Prostate gland (tissue), 2 donors: ENCODE results near the gene APC. TPM values are rescaled to one million over a fixed set of nuclear protein-coding genes. Genes with fewer than 3 reads are reported as not detected.
A peak's percentile ranks its signal among the peaks of the same experiment; 100 is the strongest.

Experiments
- DNase-seq: peaks from one replicate; pipeline ENCODE4 v3.0.0-alpha.2; 2019; ENCODE audit warnings: low spot score
- H3K27ac ChIP-seq, 2 donors: fragments of 200-600 bp; sonication (generic); 2 replicates each; pipeline ENCODE4 v1.5.1; 2017 to 2019
- H3K27me3 ChIP-seq: fragments of 200-600 bp; sonication (generic); replicated peaks from 2 replicates; pipeline ENCODE4 v1.5.1; 2019; ENCODE audit not compliant: insufficient read depth
- H3K36me3 ChIP-seq, 2 donors: fragments of 200-600 bp; sonication (generic); 1 replicate in 1 of 2; 2 replicates in 1 of 2; pipeline versions ENCODE4 v1.5.1 to v1.8.1; 2017 to 2019
- H3K4me1 ChIP-seq: fragments of 200-600 bp; sonication (generic); replicated peaks from 2 replicates; pipeline ENCODE4 v1.5.1; 2019
- H3K4me3 ChIP-seq, 2 donors: fragments of 200-600 bp; sonication (generic); 2 replicates each; pipeline ENCODE4 v1.5.1; 2017 to 2019
- H3K9me3 ChIP-seq: fragments of 200-600 bp; sonication (generic); 2 replicates; pipeline ENCODE4 v1.5.1; 2017
- CTCF ChIP-seq, 4 experiments: fragments of 200-600 bp in 2 of 4; fragments of 450-650 bp in 2 of 4; sonication (generic) in 2 of 4; IDR thresholded peaks; 1 replicate in 3 of 4; 2 replicates in 1 of 4; pipeline ENCODE4 v1.5.1; 2016 to 2019; ENCODE audit warnings: antibody characterized with exemption in 4 of 4, mild to moderate bottlenecking in 2 of 4, moderate library complexity in 2 of 4
- POLR2A ChIP-seq: fragments of 450-650 bp; IDR thresholded peaks from one replicate; pipeline ENCODE4 v1.6.1; 2016; ENCODE audit warnings: antibody characterized with exemption, mild to moderate bottlenecking
- POLR2AphosphoS5 ChIP-seq: sonication (generic); formaldehyde crosslinking; IDR thresholded peaks from one replicate; pipeline ENCODE4 v1.6.1; 2017; ENCODE audit warnings: antibody characterized with exemption
- WGBS: methylation state at CpG from one replicate; pipeline ENCODE4 v1.1.5; 2018; 5-methylcytosine and 5-hydroxymethylcytosine counted together
- intact Hi-C: fragments of 100-400 bp; cut with DNase I; formaldehyde crosslinking; loops from one replicate; pipeline ENCODE4 v1.14.2; 2022
- total RNA-seq, 2 donors: library from RNA; depleted of rRNA; stranded (reverse); fragments of >200 nt; gene quantifications; one replicate each; pipeline ENCODE4 v1.1.0, GENCODE V29; 2016

Gene APC
- total RNA-seq, 2 donors from 2014 or later: 37.6 to 84.1 TPM

DNA sequence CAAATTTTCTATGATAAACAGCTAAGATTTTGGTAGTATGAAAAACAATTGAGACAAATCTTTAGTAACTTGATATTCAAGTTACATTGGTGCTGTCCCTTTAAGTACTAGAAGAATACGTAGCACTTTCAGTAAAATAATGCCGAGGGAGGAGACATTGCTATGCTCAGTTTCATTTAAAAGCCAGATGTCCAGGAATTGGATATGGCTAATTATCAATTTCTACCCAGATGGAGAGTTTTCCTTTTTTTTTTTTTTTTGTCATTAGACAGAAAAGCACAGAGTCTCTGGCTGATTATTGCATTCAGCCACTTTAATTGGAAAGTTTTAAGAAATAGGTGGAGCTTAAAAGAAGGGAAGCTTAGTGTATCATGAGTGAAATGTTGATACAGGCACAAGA, 40.4 kb upstream of the APC start:
- Histone ChIP-seq H3K4me3 (no peak overlapping the region), H3K27me3 (no peaks in the 10 kb centered on the region), H3K36me3 (no peaks in the 10 kb centered on the region), H3K27ac (no peak overlapping the region), H3K9me3 (no peaks in the 10 kb centered on the region), H3K4me1 (no peaks in the 10 kb centered on the region)
- DNase-seq: no peak
- WGBS: 12% methylated on average over 2 of the region's 2 CpGs
- intact Hi-C loops: no loop called here
- TF ChIP-seq POLR2A: no peak
- TF ChIP-seq POLR2AphosphoS5: no peak
- no peak for TF ChIP-seq CTCF (IDR thresholded peaks at IDR 0.05)

DNA sequence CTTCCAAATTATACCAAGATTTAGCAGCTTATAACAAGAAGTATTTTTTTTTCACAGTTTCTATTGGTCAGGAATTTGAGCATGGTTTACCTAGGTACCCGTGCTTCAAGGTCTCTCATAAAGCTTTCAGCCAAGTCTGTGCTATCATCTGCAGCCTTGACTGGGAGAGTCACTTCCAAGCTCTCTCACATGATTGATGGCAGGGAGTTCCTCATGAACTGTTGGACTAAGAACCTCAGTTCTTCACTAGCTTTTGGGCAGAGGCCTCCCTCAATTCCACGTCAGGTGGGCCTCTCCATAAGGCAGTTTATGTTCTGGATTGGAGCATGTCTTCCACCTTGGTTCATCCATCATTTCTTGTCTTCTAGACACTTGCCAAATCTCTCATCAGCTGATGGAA, 39.9 kb upstream of the APC start:
- no peak for TF ChIP-seq POLR2AphosphoS5
- no peak for TF ChIP-seq CTCF (IDR thresholded peaks at IDR 0.05)
- TF ChIP-seq POLR2A: no peak
- H3K27ac ChIP-seq: no peak overlapping the region

GRCh38 chr5:112703866-112704820, 33.5 kb upstream of the APC start:
- DNase-seq: no peak
- H3K4me3 ChIP-seq: no peak overlapping the region
- H3K9me3 ChIP-seq: no peaks in the 10 kb centered on the region
- H3K27ac ChIP-seq: no peak overlapping the region
- H3K4me1 ChIP-seq: peaks cover 4% of the 10 kb centered on the region
- WGBS: 30% methylated on average over 7 of the region's 7 CpGs
- no peaks in the 10 kb centered on the region for H3K36me3 ChIP-seq
- intact Hi-C loops: no loop called here
- H3K27me3 ChIP-seq: no peaks in the 10 kb centered on the region
- TF ChIP-seq CTCF (IDR thresholded peaks at IDR 0.05) (no peak), POLR2AphosphoS5 (no peak), POLR2A (no peak)

More for the DNA sequence above, 39.9 kb upstream of the APC start:
- 54% methylated on average over 2 of the region's 2 CpGs for WGBS
- Histone ChIP-seq H3K36me3 (no peaks in the 10 kb centered on the region), H3K4me1 (no peaks in the 10 kb centered on the region), H3K9me3 (no peaks in the 10 kb centered on the region), H3K27me3 (no peaks in the 10 kb centered on the region), H3K4me3 (no peak overlapping the region)
- intact Hi-C loops: no loop called here
- no peak for DNase-seq

DNA sequence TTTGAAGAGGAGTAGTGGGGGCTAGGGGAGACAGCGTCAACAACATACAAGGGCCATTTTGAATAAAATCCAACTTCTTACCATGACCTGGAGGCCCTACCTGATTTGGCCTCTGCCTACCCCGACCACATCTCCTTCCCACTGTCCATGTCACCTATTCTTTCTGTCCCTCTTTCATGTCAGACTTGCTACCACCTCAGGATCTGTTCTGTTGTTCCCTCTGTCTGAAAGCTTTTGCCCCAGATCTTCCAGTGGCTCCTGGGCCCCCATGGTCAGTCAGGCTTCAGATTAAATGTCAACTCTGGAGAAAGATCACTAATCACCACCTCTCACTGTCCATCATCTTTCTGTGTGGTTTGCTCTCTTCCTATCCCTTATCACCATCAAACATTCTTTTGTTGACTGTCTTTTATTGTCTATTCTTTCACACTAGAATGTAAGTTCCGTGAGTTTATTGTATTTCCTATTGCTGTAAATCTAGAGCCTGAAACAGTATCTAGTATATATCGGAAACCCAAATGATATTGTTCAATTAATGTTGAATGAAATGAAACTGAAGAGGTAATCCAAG, 31.2 kb upstream of the APC start:
- Histone ChIP-seq H3K36me3 (no peaks in the 10 kb centered on the region), H3K27me3 (no peaks in the 10 kb centered on the region), H3K9me3 (no peaks in the 10 kb centered on the region), H3K4me3 (peak overlapping the region in 1 of 2 donors; percentile 87), H3K4me1 (peaks cover 4% of the 10 kb centered on the region), H3K27ac (peak overlapping the region; percentile 92 to 93)
- TF ChIP-seq POLR2A (no peak), CTCF (IDR thresholded peaks at IDR 0.05) (no peak), POLR2AphosphoS5 (no peak)
- intact Hi-C loops: no loop called here
- DNase-seq: no peak
- 77% methylated on average over 4 of the region's 4 CpGs for WGBS
